ENCODE results near the gene RAB44. TPM values are rescaled to one million over a fixed set of nuclear protein-coding genes. Genes with fewer than 3 reads are reported as not detected.

Gene RAB44
- total RNA-seq, 2 donors from 2014 or later = 0.08 to 0.30 TPM

DNA sequence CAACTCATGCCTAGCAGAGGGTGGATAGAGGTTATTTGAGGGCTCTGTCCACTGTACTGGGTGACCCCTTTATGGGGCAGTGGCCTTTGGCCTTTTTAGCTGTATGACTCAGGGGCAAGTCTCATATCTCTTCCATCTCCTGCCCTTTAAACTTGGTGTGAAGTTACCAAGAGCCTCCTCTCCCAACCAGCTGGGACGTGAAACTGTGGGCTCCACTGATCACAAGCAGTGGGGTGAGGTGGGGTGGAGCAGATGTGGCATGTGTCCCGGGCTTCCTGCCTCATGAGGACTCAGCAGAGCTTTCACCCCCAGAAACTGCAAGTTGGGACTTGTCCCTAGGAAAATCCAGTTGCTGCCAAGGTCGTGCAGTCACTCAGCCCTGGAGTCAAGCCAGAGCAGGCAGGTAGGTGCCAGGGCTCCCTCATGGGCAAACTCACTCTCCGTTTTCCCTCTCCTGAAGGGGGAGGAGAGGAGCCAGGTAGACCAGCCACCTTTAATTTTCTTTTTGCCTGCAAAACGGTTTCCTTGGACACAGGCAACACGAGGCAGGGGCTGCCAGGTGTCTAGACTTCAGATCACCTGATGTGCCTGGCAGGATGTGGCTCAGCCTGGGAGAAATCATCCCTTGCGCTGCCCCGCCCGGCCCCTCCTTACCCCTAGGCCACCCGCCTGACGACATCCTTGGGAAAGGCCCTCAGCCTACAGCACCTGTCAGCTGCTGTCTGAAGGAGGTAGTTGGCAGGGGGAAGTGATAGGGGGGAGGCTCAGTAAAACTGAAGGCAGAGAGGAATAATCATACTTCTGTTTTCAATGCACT lies 15.1 kb upstream of the RAB44 start:
- Histone ChIP-seq H3K27ac (peak overlapping the region; percentile 38), H3K4me1 (peaks cover 19% of the 10 kb centered on the region), H3K36me3 (peaks cover 31% of the 10 kb centered on the region), H3K9ac (ENCODE audit: low read depth in 2 of 2, low read length in 2 of 2) (peak overlapping the region in 1 of 2 donors; percentile 59), H3K4me3 (no peak overlapping the region), H3K9me3 (no peaks in the 10 kb centered on the region), H3K27me3 (no peaks in the 10 kb centered on the region)
- peak; percentile 86 for DNase-seq
- TF ChIP-seq, protein P1, sequence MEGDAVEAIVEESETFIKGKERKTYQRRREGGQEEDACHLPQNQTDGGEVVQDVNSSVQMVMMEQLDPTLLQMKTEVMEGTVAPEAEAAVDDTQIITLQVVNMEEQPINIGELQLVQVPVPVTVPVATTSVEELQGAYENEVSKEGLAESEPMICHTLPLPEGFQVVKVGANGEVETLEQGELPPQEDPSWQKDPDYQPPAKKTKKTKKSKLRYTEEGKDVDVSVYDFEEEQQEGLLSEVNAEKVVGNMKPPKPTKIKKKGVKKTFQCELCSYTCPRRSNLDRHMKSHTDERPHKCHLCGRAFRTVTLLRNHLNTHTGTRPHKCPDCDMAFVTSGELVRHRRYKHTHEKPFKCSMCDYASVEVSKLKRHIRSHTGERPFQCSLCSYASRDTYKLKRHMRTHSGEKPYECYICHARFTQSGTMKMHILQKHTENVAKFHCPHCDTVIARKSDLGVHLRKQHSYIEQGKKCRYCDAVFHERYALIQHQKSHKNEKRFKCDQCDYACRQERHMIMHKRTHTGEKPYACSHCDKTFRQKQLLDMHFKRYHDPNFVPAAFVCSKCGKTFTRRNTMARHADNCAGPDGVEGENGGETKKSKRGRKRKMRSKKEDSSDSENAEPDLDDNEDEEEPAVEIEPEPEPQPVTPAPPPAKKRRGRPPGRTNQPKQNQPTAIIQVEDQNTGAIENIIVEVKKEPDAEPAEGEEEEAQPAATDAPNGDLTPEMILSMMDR (IDR thresholded peaks at IDR 0.05) = no peak
- intact Hi-C loops (cut with DNase I) = loop anchor here (2.0 kb wide), 1 partner anchor 60 kb away; no protein-coding TSS in a partner anchor

DNA sequence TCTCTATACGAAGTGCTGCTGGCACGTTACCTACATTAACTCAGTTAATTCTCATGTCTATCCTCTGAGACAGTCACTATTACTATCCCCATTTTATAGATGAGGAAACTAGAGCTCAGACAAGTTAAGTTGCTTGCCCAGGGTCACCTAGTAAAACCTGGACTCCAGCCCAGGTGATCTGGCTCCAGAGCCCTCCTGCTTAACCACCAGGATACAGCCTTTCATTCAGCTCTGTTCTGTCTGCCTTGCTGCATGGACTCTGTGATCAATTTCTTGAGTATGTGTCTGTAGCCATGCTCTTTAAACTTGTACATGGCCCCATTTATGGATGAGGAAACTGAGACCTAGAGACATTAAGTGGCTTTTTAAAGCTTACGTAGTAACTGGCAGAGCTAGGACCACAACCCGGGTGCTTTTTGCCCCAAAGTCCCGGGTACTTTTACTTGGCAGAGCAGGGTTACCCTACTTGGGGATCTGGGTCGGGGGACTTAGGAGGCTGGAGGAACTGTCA lies 14.4 kb upstream of the RAB44 start:
- H3K4me3 ChIP-seq = no peak overlapping the region
- H3K9ac ChIP-seq (ENCODE audit: low read depth in 2 of 2, low read length in 2 of 2) = peak overlapping the region in 1 of 2 donors; percentile 59
- DNase-seq = no peak
- peaks cover 31% of the 10 kb centered on the region for H3K36me3 ChIP-seq
- no peaks in the 10 kb centered on the region for H3K27me3 ChIP-seq
- H3K9me3 ChIP-seq = no peaks in the 10 kb centered on the region
- H3K27ac ChIP-seq = peak overlapping the region; percentile 38
- peaks cover 15% of the 10 kb centered on the region for H3K4me1 ChIP-seq
- TF ChIP-seq, protein P1 (IDR thresholded peaks at IDR 0.05) = no peak
- intact Hi-C loops (cut with DNase I) = loop anchor here (2.0 kb wide), 1 partner anchor 60 kb away; no protein-coding TSS in a partner anchor

DNA sequence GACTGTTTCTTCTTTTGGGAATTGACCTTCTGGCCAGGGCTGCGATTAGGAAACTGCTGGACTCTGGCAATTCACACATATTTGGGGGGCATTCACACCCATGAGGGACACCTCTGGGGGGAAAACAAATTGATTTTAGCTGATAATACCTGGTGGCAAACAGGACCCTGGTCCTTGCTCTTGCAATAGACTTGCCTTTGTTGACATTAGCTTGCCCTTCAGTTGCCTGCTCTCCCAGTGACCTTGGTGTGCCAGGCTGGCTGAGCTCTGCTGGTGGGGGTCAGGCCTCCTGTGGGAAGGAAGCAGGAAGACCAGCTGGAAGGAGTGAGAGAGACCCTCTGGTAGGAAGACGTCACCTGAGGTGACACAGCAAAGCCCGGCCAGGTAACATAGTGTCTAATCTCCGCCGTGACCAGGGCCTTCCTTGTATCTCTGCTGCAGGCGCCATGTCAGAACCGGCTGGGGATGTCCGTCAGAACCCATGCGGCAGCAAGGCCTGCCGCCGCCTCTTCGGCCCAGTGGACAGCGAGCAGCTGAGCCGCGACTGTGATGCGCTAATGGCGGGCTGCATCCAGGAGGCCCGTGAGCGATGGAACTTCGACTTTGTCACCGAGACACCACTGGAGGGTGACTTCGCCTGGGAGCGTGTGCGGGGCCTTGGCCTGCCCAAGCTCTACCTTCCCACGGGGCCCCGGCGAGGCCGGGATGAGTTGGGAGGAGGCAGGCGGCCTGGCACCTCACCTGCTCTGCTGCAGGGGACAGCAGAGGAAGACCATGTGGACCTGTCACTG lies 13.8 kb upstream of the RAB44 start:
- peaks cover 31% of the 10 kb centered on the region for H3K36me3 ChIP-seq
- intact Hi-C loops (cut with DNase I) = loop anchor here (2.0 kb wide), 1 partner anchor 61 kb away; no protein-coding TSS in a partner anchor
- peak overlapping the region in 1 of 2 donors; percentile 59 for H3K9ac ChIP-seq (ENCODE audit: low read depth in 2 of 2, low read length in 2 of 2)
- no peak for DNase-seq
- no peak overlapping the region for H3K27ac ChIP-seq
- H3K4me1 ChIP-seq = peaks cover 14% of the 10 kb centered on the region
- no peaks in the 10 kb centered on the region for H3K27me3 ChIP-seq
- H3K4me3 ChIP-seq = no peak overlapping the region
- no peaks in the 10 kb centered on the region for H3K9me3 ChIP-seq
- TF ChIP-seq, protein P1 (IDR thresholded peaks at IDR 0.05) = no peak

DNA sequence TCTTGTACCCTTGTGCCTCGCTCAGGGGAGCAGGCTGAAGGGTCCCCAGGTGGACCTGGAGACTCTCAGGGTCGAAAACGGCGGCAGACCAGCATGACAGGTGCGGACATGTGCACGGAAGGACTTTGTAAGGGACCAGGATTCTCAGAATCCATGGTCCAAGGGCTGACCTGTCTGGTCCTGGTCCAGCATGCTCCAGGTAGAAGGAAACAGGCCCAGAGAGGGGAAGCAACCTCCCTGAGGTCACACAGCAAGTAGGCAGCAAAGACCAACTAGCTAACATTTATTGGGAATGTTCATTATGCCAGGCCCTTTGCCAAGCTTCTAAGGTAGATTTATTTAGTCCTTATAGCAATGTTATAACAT lies 13.2 kb upstream of the RAB44 start:
- no peaks in the 10 kb centered on the region for H3K9me3 ChIP-seq
- H3K27ac ChIP-seq = no peak overlapping the region
- intact Hi-C loops (cut with DNase I) = no loop called here
- H3K27me3 ChIP-seq = no peaks in the 10 kb centered on the region
- TF ChIP-seq, protein P1 (IDR thresholded peaks at IDR 0.05) = no peak
- no peak overlapping the region for H3K4me3 ChIP-seq
- H3K9ac ChIP-seq (ENCODE audit: low read depth in 2 of 2, low read length in 2 of 2) = peak overlapping the region in 1 of 2 donors; percentile 19
- peaks cover 31% of the 10 kb centered on the region for H3K36me3 ChIP-seq
- DNase-seq = no peak
- H3K4me1 ChIP-seq = peaks cover 14% of the 10 kb centered on the region

DNA sequence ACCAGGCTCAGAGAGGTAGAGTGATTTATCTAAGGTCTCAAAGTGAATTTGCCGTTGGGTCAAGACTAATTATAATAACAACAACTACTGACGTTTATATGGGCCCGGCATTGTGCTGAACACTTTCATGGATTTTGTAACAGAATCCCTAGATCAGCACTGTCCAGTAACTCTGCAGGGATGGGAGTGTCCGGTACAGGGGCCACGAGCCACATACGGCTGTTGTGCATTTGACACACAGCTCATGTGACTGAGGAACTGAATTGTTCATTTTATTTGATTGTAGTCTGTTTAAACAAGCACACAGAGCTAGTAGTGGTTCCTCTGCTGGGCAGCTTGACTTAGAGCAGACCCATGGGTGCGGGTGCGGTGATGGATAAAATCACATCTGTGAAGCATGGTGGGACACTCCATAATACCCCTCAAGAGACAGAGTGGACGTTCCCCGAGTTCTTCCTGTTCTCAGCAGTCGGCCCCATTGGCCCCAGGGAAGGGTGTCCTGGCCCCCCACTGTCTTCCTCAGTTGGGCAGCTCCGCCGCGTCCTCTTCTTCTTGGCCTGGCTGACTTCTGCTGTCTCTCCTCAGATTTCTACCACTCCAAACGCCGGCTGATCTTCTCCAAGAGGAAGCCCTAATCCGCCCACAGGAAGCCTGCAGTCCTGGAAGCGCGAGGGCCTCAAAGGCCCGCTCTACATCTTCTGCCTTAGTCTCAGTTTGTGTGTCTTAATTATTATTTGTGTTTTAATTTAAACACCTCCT lies 12.3 kb upstream of the RAB44 start:
- no peak overlapping the region for H3K27ac ChIP-seq
- intact Hi-C loops (cut with DNase I) = no loop called here
- TF ChIP-seq, protein P1 (IDR thresholded peaks at IDR 0.05) = no peak

More for the DNA sequence above, 12.3 kb upstream of the RAB44 start:
- Histone ChIP-seq H3K9ac (ENCODE audit: low read depth in 2 of 2, low read length in 2 of 2) (no peak overlapping the region), H3K4me3 (no peak overlapping the region), H3K27me3 (no peaks in the 10 kb centered on the region), H3K4me1 (peaks cover 14% of the 10 kb centered on the region), H3K36me3 (peaks cover 31% of the 10 kb centered on the region), H3K9me3 (no peaks in the 10 kb centered on the region)
- no peak for DNase-seq

Data from colonic mucosa (tissue), 4 donors.